ENCODE measurements around the gene LYAR. TPM values are rescaled to one million over a fixed set of nuclear protein-coding genes. Genes with fewer than 3 reads are reported as not detected.

The LYAR gene
- total RNA-seq, 1 donor from 2014 or later, result 7.4 TPM

- peaks cover 5% of the 10 kb centered on the region for H3K36me3 Mint-ChIP-seq (ENCODE audit: unreplicated experiment)
- no peaks in the 10 kb centered on the region for H3K27me3 Mint-ChIP-seq (ENCODE audit: unreplicated experiment)
- H3K27ac Mint-ChIP-seq (ENCODE audit: unreplicated experiment), result no peak overlapping the region
- DNase-seq, result no peak
- H3K9me3 Mint-ChIP-seq (ENCODE audit: unreplicated experiment), result no peaks in the 10 kb centered on the region
- no peak overlapping the region for H3K4me3 Mint-ChIP-seq (ENCODE audit: unreplicated experiment)
- H3K4me1 Mint-ChIP-seq (ENCODE audit: low read depth, unreplicated experiment), result no peaks in the 10 kb centered on the region
- TF ChIP-seq CTCF (IDR thresholded peaks at IDR 0.05; ENCODE audit: partially characterized antibody, unreplicated experiment), result no peak
These were observed 12.4 kb downstream of the LYAR start for GRCh38 chr4:4277531-4277930.

- Mint-ChIP-seq H3K36me3 (ENCODE audit: unreplicated experiment) (peaks cover 5% of the 10 kb centered on the region), H3K9me3 (ENCODE audit: unreplicated experiment) (no peaks in the 10 kb centered on the region), H3K4me3 (ENCODE audit: unreplicated experiment) (no peak overlapping the region), H3K27ac (ENCODE audit: unreplicated experiment) (no peak overlapping the region), H3K4me1 (ENCODE audit: low read depth, unreplicated experiment) (no peaks in the 10 kb centered on the region), H3K27me3 (ENCODE audit: unreplicated experiment) (no peaks in the 10 kb centered on the region)
- no peak for DNase-seq
- no peak for TF ChIP-seq CTCF (IDR thresholded peaks at IDR 0.05; ENCODE audit: partially characterized antibody, unreplicated experiment)
These were observed 15.7 kb downstream of the LYAR start for GRCh38 chr4:4274226-4274625.

GRCh38 chr4:4271912-4272311, 18.0 kb downstream of the LYAR start:
- no peak for DNase-seq
- H3K4me1 Mint-ChIP-seq (ENCODE audit: low read depth, unreplicated experiment), result no peaks in the 10 kb centered on the region
- H3K36me3 Mint-ChIP-seq (ENCODE audit: unreplicated experiment), result peaks cover 5% of the 10 kb centered on the region
- no peak overlapping the region for H3K4me3 Mint-ChIP-seq (ENCODE audit: unreplicated experiment)
- TF ChIP-seq CTCF (IDR thresholded peaks at IDR 0.05; ENCODE audit: partially characterized antibody, unreplicated experiment), result no peak
- no peaks in the 10 kb centered on the region for H3K9me3 Mint-ChIP-seq (ENCODE audit: unreplicated experiment)
- no peaks in the 10 kb centered on the region for H3K27me3 Mint-ChIP-seq (ENCODE audit: unreplicated experiment)
- no peak overlapping the region for H3K27ac Mint-ChIP-seq (ENCODE audit: unreplicated experiment)

GRCh38 chr4:4270529-4270928, 19.4 kb downstream of the LYAR start:
- Mint-ChIP-seq H3K9me3 (ENCODE audit: unreplicated experiment) (no peaks in the 10 kb centered on the region), H3K27ac (ENCODE audit: unreplicated experiment) (no peak overlapping the region), H3K27me3 (ENCODE audit: unreplicated experiment) (peaks cover 3% of the 10 kb centered on the region), H3K36me3 (ENCODE audit: unreplicated experiment) (peaks cover 9% of the 10 kb centered on the region), H3K4me3 (ENCODE audit: unreplicated experiment) (no peak overlapping the region), H3K4me1 (ENCODE audit: low read depth, unreplicated experiment) (no peaks in the 10 kb centered on the region)
- no peak for TF ChIP-seq CTCF (IDR thresholded peaks at IDR 0.05; ENCODE audit: partially characterized antibody, unreplicated experiment)
- no peak for DNase-seq

GRCh38 chr4:4269856-4270255, 20.1 kb downstream of the LYAR start:
- H3K9me3 Mint-ChIP-seq (ENCODE audit: unreplicated experiment), result no peaks in the 10 kb centered on the region
- peaks cover 3% of the 10 kb centered on the region for H3K27me3 Mint-ChIP-seq (ENCODE audit: unreplicated experiment)
- no peak for DNase-seq
- H3K4me3 Mint-ChIP-seq (ENCODE audit: unreplicated experiment), result no peak overlapping the region
- no peak overlapping the region for H3K27ac Mint-ChIP-seq (ENCODE audit: unreplicated experiment)
- no peak for TF ChIP-seq CTCF (IDR thresholded peaks at IDR 0.05; ENCODE audit: partially characterized antibody, unreplicated experiment)
- H3K4me1 Mint-ChIP-seq (ENCODE audit: low read depth, unreplicated experiment), result no peaks in the 10 kb centered on the region
- peaks cover 10% of the 10 kb centered on the region for H3K36me3 Mint-ChIP-seq (ENCODE audit: unreplicated experiment)

All from glutamatergic neuron (in vitro differentiated cells).